ENCODE data around the gene TACC2.

TACC2 gene

DNA sequence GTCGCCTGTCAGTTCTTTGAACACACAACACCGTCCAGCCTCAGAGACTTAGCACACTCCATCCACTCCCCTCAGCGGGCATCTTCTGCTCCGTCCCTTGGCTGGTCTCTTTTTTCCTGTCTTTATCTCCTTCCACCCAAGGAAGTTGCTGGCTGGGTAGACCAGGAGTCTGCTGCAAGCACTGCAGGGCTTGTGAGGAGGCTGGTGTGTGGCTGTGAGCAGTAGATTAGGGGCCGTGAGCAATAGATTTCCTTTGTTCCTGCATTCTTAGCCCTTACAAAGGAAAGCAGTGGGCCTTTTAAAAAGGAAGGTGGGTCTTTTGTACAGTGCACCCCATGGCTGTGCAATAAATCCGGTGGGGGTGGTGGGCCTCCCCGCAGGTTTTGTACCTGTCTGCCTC lies 181.8 kb downstream of the TACC2 start:
- no peak for DNase-seq (ENCODE audit: low read depth)

DNA sequence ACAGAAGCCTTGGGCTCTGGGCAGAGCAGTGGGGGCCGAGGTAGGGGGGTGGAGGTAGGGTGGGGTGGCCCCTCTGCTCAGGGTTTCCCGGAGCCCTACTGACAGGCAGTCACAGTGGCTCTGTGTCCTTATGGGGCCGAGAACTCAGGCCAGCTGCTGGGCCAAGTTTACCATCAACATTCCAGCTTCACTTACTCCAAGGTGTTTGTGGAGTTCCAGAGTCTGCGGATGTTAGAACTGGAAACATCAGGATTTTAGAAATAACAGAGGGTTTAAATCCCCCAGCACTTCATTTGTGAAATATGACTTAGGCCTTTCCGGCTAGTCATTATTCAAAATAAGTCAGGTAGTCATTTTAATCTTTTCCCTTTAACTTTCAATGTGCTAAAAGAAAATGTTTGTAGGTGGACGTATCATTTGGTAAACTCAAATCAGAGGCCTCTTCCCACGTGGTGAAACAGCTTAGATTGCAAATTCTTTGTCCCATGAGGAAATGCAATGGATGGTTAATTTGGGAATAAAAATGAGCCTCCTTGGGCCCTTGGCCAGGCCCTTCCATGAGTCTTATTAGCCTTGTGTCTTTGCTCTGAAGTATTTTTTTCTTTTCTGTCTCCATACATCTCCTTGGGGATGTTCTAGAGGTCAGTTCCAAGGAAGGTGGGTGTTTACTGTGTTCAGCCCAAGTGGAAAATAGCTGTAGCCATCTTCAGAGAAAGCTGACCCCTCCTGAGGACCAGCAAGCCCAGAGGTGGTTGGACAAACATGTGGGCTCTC lies 182.5 kb downstream of the TACC2 start:
- no peak for DNase-seq (ENCODE audit: low read depth)

DNA sequence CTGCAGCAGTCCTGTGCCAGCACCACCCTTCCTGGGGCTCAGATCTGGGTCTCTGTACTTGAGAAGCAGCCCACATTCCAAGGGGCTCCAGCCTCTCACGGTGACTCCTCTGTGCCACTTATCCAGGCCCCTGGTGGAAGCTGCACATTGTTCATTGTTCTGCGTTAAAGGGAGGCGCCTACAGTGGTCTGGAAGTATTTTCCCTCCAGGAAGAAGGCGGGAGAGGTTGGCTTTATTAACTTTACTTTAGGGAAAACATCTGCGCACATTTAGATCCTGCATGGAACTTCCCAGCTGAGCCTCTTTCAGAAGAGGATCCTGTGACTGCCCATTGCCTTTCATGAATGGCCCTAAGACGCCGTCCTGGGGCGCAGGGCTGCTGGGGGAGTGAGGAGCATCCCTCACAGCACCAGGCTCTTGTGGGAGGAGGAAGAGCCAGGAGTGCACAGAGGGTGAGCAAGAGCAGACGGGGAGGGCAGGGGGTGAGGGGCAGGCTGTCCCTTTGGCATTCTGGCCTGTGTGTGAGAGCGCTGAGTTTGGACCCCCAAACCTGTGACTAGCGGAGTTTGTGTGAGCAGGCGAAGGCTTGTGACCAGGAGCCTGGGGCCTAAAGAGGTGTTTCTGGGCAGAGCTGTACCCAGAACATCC lies 183.5 kb downstream of the TACC2 start:
- no peak for DNase-seq (ENCODE audit: low read depth)

DNA sequence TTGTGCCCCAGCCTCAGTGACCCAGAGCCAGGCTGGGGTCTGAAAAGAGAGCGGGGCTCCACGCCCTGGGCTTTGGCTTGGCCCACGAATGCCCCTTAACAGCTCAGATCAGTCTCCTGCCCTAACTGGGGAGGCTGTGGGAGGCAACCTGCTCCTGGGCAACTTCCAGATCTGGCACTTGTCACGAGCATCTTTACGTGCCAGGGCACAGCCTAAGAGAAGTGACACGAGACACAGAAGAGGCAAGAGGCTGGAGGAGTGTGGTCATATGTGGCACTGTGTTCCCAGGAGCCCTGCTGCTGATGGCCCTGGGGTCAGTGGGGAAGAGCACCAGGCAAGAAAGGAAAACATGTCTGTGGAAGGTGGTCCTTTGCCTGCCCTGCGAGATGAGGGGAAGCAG lies 184.4 kb downstream of the TACC2 start:
- no peak for DNase-seq (ENCODE audit: low read depth)

DNA sequence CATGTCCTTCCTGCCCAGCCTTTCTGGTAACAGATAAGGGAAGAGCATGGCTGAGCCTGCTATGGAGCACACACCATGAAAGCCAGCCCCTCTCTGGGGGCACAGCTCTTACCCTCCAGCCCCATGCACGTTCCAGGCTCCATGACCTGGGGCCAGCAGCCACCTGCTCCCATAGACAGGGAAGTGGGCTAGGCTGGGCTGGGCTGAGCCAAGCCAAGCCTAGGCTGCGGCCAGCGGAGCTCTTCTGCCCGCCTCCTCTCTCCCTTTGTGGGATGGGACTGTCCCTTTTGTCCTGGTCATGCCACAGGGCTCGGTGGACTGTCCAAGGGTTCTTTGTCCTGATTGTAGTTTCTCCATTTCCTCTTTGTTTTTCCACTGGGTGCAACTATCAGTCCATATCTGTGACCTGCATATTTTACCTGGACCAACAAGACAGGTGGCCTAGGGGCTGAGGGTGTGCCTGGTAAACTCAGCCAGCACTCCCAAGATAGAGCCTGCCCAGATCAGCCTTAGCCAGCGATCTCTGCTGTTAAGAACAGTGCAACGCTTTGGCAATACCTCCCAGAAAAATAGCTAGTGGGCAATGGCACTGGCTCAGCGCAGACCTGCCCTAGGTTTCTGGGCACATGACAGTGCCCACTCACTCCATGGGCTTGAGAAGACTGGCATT lies 184.9 kb downstream of the TACC2 start:
- DNase-seq (ENCODE audit: low read depth) = no peak

DNA sequence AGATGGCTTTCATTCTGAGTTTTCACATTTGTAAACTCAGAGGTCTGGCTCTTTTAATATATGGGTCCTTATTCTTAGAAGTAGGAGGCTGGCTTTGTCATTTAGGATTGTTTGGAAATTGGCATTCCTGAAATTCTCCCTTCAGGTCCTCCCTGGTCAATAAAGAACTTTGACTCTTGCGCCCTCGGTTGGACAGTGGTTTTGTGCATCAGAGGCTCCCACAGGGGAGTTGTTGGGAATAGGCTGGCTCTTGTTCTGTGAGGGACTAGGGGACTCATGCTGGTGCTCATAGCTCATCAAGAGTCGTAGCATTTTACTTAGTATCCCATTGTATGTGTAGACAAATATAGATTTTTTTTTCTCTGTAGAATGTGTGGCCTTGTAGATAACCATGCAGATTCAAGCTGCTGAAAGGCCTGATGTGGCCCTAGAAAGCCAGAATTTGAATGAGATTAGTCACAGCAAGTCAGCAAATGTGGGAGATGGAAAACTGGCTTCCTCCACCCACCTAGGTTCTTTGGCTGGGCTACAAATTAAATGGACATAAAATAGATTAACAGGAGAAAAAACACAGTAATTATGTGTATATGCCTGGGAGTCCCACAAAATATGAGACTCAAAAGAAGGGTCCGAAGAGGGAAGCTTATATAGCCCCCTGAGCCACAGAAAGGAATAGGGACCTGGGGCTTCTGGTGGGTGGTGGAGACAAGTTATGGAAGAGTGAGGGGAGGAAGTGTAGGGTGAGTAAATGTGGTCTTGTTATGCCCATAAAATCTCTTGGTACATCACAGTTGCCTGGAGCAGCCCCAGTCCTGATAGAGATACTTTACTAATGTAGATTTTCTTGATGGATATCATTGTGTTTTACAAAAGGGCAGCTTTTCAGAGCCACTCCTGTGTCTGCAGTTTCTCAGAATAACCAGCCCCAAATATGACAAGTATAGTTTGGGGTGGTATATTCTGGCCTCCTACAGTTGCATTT lies 187.6 kb downstream of the TACC2 start:
- no peak for DNase-seq (ENCODE audit: low read depth)

DNA sequence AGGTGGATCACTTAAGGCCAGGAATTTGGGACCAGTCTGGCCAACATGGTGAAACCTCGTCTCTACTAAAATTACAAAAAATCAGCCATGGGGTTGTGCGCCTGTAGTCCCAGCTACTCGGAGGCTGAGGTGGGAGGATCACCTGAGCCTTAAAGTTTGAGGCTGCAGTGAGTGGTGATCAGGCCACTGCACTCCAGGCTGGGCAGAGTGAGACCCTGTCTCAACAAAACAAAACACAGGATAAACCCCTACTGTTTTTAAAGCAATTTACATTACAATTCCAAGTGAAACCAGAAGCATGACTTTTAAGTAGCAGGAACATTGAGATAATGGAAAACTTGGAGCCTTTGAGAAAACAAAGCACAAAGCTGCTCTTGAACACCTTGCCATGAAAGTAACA lies 189.7 kb downstream of the TACC2 start:
- DNase-seq (ENCODE audit: low read depth) = no peak

DNA sequence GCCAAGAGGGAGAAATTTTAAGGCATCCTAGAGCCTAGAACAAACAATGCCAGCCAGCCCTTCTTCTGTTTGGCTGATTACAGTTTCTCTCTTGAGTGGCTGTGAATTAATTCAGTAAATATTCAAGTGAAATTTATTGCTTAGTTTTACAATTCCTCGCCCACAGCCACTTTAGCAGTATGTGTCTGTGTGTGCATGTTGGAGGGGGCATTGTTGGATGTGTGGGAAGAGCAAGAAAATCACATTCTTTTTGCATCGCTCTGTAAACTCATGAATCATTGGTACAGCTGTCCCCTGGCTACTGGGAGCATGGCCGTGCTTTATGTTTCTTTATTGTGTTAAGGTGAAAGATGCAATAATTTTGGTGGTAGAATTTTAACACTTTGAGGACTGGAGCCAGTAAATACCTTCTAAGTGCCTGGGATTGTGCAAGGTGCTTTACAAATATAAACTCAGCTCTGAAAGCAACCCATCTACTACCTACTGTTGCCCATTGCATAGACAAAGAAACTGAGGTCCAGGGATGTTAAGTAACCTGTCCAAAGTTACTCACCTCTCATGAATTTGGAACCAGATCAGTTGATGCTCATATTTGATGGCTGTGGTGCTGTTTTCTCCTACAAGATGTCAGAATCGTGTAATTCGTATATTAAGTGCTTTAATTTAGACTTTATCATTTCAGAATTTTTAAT lies 192.2 kb downstream of the TACC2 start:
- DNase-seq (ENCODE audit: low read depth) = no peak

DNA sequence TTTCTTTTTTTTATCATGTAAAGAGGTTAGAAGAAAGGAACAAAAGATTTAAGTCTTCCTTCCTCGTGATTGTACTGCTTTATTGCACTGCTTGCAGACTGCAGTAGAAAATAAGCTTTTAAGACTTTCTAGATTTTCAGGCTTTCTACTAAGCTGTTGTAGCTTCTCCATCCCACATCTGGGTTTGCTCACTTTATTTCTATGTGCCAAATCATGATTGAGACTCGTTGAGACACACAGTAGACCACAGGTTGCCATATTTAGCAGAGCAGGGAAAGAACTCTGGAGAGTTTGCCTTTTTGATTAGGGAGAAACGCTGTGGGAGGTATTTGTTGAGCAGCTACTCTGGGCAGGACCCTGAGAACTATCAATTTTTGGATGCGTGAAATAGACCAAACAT lies 192.9 kb downstream of the TACC2 start:
- DNase-seq (ENCODE audit: low read depth) = no peak

DNA sequence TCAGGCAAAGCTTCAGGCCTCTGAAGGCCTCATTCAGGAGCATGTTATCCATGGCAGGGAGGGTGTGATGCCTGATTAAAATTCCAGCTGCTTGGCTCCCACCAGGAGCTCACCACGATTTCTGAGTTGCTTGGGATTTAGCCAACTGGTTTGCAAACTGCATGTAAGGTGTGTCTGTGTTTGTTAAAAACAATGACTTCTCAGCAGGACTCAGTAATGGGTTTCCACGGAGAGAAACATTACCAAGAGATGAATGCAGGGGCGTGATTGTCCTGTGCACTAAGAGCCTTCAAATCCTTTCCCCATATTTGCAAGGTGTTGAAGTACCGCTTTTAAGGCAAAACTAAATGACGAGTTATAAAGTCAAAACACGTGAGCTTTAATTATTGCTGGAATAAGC lies 193.3 kb downstream of the TACC2 start:
- DNase-seq (ENCODE audit: low read depth) = no peak

DNA sequence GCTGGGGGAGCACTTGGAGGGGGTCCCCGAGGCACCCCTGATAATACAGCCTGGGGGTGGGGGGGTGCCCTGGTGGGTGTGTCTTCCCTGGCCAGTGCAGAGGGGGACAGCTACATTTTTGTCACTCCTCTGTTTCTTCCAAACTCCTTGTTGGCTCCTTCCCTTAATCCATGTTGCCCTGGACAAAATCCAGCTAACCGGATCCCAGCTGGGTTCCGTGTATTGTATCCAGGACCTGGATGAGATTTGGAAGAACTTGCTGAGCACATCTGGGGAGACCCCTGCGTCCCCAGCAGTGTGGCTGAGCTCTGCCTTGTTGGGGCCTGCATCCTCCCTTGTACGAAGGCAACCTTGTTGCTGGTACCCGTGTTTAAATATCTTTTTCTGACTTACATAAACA lies 195.3 kb downstream of the TACC2 start:
- DNase-seq (ENCODE audit: low read depth) = no peak

DNA sequence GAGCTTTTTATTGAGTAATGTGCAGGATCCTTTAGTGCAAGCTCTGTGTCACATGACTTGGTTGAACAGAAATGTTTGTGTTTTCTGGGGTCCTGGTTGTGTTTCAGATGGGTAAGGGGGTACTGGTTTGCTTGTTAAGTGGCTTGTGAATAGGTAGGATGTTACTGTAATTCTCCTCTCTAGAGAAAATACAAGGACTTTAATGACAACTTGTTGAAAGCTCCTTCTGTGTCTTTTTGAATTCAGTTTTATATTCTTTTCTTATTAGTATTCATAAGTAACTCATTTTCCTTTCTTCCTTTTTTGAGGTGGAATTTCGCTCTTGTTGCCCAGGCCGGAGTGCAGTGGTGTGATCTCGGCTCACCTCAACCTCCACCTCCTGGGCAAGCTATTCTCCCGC lies 196.7 kb downstream of the TACC2 start:
- DNase-seq (ENCODE audit: low read depth) = no peak

DNA sequence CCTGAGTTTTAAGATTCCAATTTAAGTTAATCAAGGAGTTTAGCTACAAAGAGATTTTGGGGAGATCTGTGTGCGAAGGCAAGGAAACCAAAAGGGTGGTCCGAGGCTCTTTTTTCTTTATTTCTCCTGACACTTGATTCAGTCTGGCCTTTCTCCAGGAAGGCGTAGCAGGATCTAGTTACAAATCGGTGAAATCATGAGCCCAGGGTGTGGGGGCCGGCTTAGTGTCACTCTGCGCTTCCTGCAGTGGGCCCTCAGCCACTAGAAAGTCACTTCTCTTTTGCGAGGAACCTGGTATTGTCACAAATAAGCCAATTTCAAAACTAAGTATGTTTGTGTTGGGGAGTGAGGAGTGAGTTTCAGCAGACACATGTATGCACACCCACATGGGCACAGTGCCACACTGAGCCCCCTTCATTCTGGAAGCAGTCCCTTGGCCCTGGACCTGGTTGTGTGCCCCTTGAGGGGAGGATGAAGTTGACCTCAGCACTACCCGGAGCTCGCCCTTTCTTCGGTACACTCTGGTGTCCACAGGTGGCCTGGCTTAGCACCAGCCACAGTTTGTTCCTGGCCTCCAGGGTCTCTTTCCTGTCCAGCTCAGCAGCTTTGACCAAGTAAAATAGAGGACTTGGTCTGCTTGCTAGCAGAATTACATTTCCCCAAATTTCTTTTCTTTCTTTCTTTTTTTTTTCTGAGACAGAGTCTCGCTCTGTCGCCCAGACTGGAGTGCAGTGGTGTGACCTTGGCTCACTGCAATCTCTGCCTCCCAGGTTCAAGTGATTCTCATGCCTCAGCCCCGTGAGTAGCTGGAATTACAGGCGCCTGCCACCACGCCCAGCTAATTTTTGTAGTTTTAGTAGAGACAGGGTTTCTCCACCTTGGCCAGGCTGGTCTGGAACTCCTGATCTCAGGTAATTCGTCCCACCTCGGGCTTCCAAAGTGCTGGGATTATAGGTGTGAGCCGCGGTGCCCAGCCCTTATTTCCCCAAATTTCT lies 198.2 kb downstream of the TACC2 start:
- DNase-seq (ENCODE audit: low read depth) = no peak

DNA sequence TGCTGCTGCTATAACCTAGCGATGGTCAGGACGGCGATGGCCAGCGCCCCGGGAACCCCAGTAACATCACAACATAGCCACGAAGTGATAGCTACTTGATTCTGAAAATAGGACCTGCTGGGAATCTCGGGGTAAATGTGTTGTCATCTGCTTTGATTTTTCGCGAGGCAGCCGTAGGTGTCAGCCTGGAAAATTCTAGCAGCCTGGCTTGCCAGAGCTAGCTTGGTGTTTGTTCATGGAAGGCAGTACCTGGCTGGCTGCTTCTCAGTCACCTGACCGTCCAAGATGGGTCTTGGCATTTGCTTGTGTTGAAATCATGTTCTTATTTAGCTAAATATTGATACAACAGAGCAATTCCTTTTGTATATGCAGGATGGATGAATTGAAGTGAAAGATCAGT lies 199.7 kb downstream of the TACC2 start:
- DNase-seq (ENCODE audit: low read depth) = no peak

DNA sequence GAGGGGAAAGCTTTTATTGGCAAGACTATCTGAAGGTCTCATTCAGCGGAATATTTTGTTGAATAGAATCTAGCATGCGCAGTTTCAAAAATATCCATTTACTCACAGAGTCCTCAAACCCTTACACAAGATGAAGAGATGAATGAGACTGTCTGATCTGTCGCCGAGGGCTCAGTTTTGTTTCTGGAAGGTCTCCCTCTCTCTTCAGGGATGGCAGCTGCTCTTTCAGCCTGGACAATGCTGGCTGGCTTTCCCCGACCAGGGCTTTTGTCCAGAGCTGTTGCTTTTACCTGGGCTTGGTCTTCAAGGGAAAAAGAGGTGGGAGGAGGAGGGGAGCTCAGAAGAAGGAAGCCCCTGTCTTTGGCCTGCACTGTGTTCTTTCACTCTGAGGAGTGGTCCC lies 200.2 kb downstream of the TACC2 start:
- DNase-seq (ENCODE audit: low read depth) = no peak

DNA sequence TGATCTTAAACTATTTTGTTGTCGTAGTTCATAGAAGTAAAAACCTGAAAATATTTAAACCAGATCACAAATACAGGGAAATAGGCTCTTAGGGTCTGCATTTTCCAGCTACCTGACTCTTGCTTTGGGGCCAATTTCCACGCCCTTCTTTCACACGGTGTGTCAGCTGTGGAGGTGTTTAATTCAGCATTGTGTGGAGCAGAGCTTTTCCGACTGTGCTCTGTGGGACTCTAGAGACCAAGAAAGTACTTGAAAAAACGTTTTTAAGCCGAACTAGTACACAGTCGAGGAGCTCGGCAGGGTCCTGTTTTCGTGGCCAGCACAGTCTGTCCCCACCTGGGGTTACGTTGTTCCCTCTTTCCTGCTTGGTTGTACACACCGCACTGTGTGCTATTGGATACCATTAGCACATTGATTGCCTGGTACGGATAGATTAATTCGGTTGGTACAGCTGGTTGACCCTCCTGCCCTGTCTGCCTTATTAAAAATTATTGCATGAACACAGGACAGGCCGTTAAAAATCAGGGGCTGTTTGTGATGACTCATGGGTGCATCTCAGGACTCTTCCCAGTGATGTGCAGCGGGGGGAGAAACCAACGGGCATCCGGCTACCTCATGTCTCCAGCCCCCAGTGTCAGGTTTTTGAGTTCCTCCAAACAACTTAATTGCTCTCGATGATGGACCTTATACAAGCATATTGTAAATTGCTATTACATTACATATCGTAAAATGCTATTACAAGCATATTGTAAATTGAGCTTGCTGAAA lies 201.4 kb downstream of the TACC2 start:
- no peak for DNase-seq (ENCODE audit: low read depth)

DNA sequence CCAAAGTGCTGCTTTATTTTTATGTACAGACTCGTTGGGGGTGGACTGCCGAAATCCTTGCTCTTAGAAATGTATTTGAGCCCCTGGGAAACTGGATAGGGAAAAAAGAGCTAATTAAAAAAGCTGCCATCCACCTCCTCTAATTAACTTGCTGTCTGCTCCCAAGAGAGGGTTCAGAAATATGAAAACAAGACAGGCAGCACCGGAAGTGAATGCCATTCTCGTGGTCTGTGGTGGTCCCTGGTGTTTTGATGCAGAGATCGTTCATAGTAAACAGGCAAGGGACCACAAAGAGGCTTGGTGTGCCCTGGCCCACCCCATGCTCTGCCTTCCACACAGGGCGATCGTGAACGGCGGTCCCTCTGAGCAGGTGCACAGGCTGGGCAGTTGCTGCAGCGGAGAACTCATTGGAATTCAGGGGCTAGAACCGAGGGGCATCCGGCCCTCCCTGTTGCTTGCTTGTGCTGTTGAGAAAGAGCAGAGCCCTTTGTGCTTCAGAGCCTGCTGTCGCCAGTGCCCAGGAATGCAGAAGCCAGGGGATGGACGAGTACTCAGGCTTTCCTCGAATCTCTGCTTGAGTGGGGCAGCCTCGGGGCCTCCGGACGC lies 203.1 kb downstream of the TACC2 start:
- no peak for DNase-seq (ENCODE audit: low read depth)

DNA sequence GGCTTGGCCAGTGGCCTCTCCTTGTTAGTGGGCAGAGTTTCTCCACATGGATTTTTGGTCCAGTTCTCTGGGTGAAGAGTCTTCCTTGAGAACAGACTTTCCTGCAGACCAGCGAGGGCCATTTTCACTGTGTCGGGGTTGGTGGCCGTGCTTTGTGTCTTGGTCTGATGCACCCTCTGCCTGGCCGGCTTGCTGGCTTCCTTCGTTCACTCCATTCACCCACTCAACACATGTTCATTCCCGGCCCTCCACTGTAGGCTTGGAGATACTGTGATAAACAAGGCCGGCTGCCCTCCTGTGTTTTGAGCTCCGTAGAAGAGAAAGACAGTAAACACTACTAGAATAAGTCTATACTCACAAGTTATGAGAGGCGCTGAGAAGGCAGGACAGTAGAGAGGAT lies 205.3 kb downstream of the TACC2 start:
- DNase-seq (ENCODE audit: low read depth) = no peak

DNA sequence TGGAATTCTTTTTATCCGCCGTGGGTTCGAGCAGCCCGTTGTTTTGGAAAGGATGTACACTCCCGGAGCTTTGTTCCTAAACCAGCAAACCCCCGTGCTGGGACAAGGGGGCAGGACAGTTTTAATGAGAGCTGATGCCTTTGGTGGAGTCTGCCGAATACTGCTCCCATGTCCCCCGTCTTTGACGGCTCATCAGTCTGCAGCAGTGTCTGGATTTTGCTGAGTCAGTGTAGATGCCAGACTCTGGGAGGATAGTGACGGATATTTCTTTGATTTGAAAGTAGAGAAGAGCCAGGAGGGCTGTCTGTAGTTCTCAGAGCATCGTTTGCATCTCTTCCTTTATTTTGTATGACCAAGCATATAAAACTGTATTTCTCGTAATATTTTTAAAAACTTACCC lies 207.3 kb downstream of the TACC2 start:
- no peak for DNase-seq (ENCODE audit: low read depth)
